ENCODE results near the gene CYP2U1.

- TF ChIP-seq, protein P1, sequence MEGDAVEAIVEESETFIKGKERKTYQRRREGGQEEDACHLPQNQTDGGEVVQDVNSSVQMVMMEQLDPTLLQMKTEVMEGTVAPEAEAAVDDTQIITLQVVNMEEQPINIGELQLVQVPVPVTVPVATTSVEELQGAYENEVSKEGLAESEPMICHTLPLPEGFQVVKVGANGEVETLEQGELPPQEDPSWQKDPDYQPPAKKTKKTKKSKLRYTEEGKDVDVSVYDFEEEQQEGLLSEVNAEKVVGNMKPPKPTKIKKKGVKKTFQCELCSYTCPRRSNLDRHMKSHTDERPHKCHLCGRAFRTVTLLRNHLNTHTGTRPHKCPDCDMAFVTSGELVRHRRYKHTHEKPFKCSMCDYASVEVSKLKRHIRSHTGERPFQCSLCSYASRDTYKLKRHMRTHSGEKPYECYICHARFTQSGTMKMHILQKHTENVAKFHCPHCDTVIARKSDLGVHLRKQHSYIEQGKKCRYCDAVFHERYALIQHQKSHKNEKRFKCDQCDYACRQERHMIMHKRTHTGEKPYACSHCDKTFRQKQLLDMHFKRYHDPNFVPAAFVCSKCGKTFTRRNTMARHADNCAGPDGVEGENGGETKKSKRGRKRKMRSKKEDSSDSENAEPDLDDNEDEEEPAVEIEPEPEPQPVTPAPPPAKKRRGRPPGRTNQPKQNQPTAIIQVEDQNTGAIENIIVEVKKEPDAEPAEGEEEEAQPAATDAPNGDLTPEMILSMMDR (IDR thresholded peaks at IDR 0.05) = no peak
- TF ChIP-seq POLR2A (IDR thresholded peaks at IDR 0.05) = no peak
These were observed 43.1 kb upstream of the CYP2U1 start for GRCh38 chr4:107888237-107888636.

Data from transverse colon (tissue), 3 donors.